Dendritic cell treated with granulocyte-macrophage colony-stimulating factor and Interleukin-4, amounts not matched to agents 40 ng/mL and 50 ng/mL, for 4 days (primary cell): ENCODE measurements around the gene ZC3H4.

Source experiments
- H3K27ac Mint-ChIP-seq: one replicate; pipeline ENCODE4 v1.8.0; 2022; ENCODE audit warnings: mild to moderate bottlenecking, mixed read lengths
- H3K27me3 Mint-ChIP-seq: one replicate; pipeline ENCODE4 v1.8.0; 2022; ENCODE audit warnings: mild to moderate bottlenecking, mixed read lengths
- H3K36me3 Mint-ChIP-seq: one replicate; pipeline ENCODE4 v1.8.0; 2022; ENCODE audit warnings: low read depth, mixed read lengths
- H3K4me1 Mint-ChIP-seq: one replicate; pipeline ENCODE4 v1.8.0; 2022; ENCODE audit warnings: low read depth, mixed read lengths
- H3K4me3 Mint-ChIP-seq: one replicate; pipeline ENCODE4 v1.8.0; 2022; ENCODE audit warnings: mild to moderate bottlenecking, moderate library complexity, mixed read lengths
- H3K9me3 Mint-ChIP-seq: one replicate; pipeline ENCODE4 v1.8.0; 2022; ENCODE audit warnings: mixed read lengths
- intact Hi-C: fragments of 100-400 bp; cut with micrococcal nuclease; formaldehyde crosslinking; loops from one replicate; pipeline ENCODE4 v1.15.0; 2022

ZC3H4 gene

DNA sequence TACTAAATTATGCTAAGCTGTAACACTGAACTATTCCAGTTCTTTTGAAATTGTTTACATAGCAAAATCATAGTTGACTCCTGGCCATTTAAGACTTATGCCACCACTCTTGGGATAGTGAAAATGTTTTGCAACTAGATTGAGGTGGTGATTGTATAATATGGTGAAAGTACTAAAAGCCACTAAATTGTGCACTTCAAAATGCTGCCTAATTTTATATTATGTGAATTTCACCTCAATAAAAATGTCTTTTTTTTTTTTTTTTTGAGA, 12.0 kb upstream of the ZC3H4 start:
- no peaks in the 10 kb centered on the region for H3K9me3 Mint-ChIP-seq
- H3K4me3 Mint-ChIP-seq, result no peak overlapping the region
- H3K27me3 Mint-ChIP-seq, result peaks cover 5% of the 10 kb centered on the region
- peaks cover 10% of the 10 kb centered on the region for H3K4me1 Mint-ChIP-seq
- H3K27ac Mint-ChIP-seq, result no peak overlapping the region
- intact Hi-C loops, result loop anchor here (1.0 to 5.0 kb wide), 2 partner anchors 46 to 88 kb away; no protein-coding TSS in a partner anchor
- H3K36me3 Mint-ChIP-seq, result peaks cover 2% of the 10 kb centered on the region

DNA sequence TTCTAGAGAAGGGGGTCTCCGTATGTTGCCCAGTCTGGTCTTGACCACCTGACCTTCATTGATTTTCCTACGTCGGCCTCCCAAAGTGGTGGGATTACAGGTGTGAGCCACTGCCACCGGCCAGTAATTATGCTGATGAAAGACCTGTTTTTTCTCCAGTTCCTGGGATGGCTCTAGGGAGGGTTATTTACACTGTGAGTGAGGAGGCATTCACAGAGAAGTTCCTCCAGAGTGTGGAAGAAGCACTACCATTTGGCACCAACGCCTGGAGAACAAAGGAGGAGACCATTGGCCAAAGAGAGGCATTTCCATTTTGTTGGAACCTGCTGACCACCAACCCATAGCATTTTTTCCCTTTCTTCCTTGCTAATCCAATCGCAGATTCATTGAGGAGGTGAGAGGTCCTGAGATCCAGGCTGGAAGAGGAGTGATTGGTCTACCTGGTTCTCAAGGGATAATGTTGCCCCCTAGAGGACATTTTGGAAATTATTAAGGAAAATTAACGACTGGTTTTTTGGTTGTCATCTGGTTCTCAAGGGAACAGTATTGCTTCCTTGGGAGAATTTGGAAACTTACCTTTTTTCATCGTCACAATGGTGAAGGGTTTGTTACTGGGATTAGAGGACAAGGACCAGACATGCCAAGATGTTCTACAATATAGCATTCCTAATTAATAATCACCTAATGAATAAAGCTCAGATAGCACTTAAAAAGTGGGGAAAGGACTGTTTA, 11.5 kb upstream of the ZC3H4 start:
- H3K36me3 Mint-ChIP-seq, result no peaks in the 10 kb centered on the region
- intact Hi-C loops, result loop anchor here (1.0 to 5.0 kb wide), 2 partner anchors 46 to 88 kb away; no protein-coding TSS in a partner anchor
- no peak overlapping the region for H3K27ac Mint-ChIP-seq
- peaks cover 5% of the 10 kb centered on the region for H3K4me1 Mint-ChIP-seq
- no peak overlapping the region for H3K4me3 Mint-ChIP-seq
- peaks cover 7% of the 10 kb centered on the region for H3K27me3 Mint-ChIP-seq
- no peaks in the 10 kb centered on the region for H3K9me3 Mint-ChIP-seq

DNA sequence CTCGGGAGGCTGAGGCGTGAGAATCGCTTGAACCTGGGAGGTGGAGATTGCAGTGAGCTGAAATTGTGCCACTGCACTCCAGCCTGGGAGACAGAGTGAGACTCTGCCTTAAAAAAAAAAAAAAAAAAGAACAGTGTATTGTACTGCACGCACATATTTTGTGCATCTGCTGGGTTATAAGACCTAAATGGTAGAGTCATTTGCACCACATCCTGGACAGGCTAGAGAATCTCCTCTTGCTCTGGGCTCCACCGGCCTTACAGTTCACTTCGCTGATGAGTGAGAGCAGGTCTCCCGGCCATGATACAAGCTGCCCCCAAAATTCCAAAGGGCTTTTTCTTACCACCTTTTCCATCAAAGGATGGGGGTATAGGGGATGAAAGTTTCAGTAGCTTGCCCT, 9.8 kb upstream of the ZC3H4 start:
- Mint-ChIP-seq H3K4me3 (no peak overlapping the region), H3K36me3 (no peaks in the 10 kb centered on the region), H3K9me3 (no peaks in the 10 kb centered on the region), H3K27ac (no peak overlapping the region), H3K4me1 (peaks cover 5% of the 10 kb centered on the region), H3K27me3 (peaks cover 7% of the 10 kb centered on the region)
- intact Hi-C loops, result no loop called here

GRCh38 chr19:47122359-47123335, 9.1 kb upstream of the ZC3H4 start:
- intact Hi-C loops, result no loop called here
- peaks cover 5% of the 10 kb centered on the region for H3K4me1 Mint-ChIP-seq
- no peaks in the 10 kb centered on the region for H3K9me3 Mint-ChIP-seq
- H3K4me3 Mint-ChIP-seq, result no peak overlapping the region
- H3K27me3 Mint-ChIP-seq, result peaks cover 12% of the 10 kb centered on the region
- no peak overlapping the region for H3K27ac Mint-ChIP-seq
- H3K36me3 Mint-ChIP-seq, result no peaks in the 10 kb centered on the region

- Mint-ChIP-seq H3K4me1 (peaks cover 5% of the 10 kb centered on the region), H3K36me3 (no peaks in the 10 kb centered on the region), H3K9me3 (no peaks in the 10 kb centered on the region), H3K4me3 (no peak overlapping the region), H3K27me3 (peaks cover 17% of the 10 kb centered on the region), H3K27ac (no peak overlapping the region)
- intact Hi-C loops, result no loop called here
Observed at GRCh38 chr19:47120470-47121067, 7.0 kb upstream of the ZC3H4 start.

GRCh38 chr19:47113850-47114651, 475 bp upstream of the ZC3H4 start:
- intact Hi-C loops, result loop anchor here (2.0 to 5.0 kb wide), 2 partner anchors 15 to 257 kb away; no protein-coding TSS in a partner anchor
- peaks cover 29% of the 10 kb centered on the region for H3K4me1 Mint-ChIP-seq
- no peaks in the 10 kb centered on the region for H3K9me3 Mint-ChIP-seq
- H3K4me3 Mint-ChIP-seq, result peak overlapping the region; percentile 99
- peak overlapping the region; percentile 100 for H3K27ac Mint-ChIP-seq
- peaks cover 41% of the 10 kb centered on the region for H3K36me3 Mint-ChIP-seq
- H3K27me3 Mint-ChIP-seq, result peaks cover 11% of the 10 kb centered on the region

DNA sequence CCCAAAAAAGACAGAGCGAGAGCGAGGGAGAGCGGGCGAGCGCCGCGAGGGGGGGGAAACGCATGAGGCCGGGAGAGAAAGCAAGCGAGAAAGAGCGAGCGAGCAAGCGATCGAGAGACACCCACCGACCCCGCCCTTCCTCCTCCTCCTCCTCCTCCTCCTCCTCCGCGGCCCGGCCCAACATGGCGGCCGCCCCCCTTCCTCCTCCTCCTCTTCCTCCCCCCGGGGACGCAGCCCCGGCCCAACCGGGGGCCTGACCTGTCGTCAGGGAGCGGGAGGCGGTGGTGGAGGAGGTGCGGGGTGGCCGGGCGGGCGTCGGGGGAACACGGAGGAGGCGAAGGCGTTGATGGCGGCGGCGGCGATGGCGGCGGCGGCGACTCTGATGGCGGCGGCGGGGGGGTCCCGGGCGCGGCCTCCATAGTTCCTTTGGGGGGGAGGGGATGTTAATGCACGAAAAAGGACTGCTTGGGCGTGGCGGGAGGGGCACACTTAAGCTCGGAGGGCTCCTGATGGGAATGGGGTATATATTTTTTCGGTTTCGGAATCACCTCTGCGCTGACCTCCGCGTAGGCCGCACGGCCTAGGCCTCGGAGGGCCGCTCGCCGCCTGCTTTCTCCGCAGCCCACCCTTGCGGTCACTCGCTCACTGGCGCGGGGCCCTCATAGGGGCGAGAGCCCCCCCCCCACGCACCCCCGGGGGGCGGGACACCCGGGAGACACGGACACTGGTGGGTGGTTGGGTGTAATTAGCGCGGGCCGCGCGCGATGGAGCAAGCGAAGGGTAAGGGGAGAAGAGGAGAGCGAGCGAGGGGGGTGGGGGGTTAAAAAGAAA, 1.2 kb downstream of the ZC3H4 start:
- Mint-ChIP-seq H3K4me1 (peaks cover 45% of the 10 kb centered on the region), H3K9me3 (no peaks in the 10 kb centered on the region), H3K36me3 (peaks cover 41% of the 10 kb centered on the region), H3K4me3 (peak overlapping the region; percentile 99), H3K27ac (peak overlapping the region; percentile 100), H3K27me3 (peaks cover 3% of the 10 kb centered on the region)
- intact Hi-C loops, result loop anchor here (2.0 to 5.0 kb wide), 2 partner anchors 14 to 255 kb away; no protein-coding TSS in a partner anchor

DNA sequence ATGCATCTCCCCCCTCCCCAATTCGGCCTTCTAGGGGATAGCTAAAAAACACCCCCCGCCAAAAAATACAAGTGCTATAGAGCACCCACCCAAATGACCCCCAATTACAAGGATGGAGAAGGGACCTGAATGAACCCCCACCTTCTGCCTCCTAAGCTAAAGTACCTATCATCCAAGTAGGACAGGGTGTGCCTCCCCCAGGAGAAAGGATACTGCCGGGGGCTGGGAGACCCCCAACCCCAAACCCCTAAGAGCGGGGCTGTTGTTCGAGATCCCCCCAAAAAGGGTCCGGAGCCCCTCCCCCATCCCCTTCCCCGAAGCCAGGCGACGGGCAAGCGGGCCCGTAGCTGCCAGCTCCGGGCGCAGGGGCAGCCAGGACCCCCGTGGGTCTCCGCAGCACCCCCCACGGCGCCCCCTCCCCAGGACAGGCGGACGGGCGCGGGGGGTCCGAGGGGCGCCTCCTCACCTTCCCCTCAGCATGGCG, 1.9 kb downstream of the ZC3H4 start:
- Mint-ChIP-seq H3K4me1 (peaks cover 52% of the 10 kb centered on the region), H3K27ac (peak overlapping the region; percentile 100), H3K9me3 (no peaks in the 10 kb centered on the region), H3K4me3 (peak overlapping the region; percentile 99), H3K36me3 (peaks cover 41% of the 10 kb centered on the region), H3K27me3 (no peaks in the 10 kb centered on the region)
- intact Hi-C loops, result loop anchor here (2.0 to 5.0 kb wide), 2 partner anchors 13 to 254 kb away; no protein-coding TSS in a partner anchor

DNA sequence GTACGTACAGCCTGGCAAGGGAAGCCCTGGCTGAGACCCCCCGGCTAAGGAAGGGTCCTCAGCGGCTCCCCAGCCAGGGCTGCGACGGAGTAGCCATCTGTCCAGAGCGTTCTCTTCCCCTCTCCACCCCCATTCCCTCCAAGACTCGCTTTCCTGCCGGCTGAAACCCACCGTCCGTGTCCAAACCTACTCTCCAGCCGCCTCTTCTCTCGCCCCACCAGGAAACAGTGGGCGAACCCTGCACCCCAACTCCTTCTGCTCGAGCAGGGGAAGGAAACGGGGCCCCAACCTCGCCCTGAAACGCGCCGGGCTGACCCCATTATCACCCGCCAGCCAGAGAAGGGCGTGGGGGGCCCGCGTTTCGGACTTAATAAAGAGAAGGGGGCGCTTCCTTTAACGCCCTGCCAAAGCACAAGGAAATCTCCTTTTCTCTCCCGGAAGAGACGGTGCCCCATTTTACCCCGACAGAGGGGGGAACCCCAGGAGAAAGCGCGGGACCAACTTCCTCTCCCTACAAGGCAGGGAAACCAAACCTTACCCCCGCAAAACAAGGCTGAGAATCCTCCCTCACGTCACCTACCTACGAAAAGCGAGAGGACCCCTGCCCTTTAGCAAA, 2.5 kb downstream of the ZC3H4 start:
- Mint-ChIP-seq H3K27ac (peak overlapping the region; percentile 100), H3K36me3 (peaks cover 41% of the 10 kb centered on the region), H3K9me3 (no peaks in the 10 kb centered on the region), H3K27me3 (no peaks in the 10 kb centered on the region), H3K4me3 (peak overlapping the region; percentile 99), H3K4me1 (peaks cover 56% of the 10 kb centered on the region)
- intact Hi-C loops, result loop anchor here (5.0 kb wide), 1 partner anchor 254 kb away; no protein-coding TSS in a partner anchor

- Mint-ChIP-seq H3K4me1 (peaks cover 61% of the 10 kb centered on the region), H3K27ac (peak overlapping the region; percentile 100), H3K4me3 (peak overlapping the region; percentile 99), H3K27me3 (no peaks in the 10 kb centered on the region), H3K36me3 (peaks cover 46% of the 10 kb centered on the region), H3K9me3 (no peaks in the 10 kb centered on the region)
- intact Hi-C loops, result loop anchor here (5.0 kb wide), 1 partner anchor 253 kb away; no protein-coding TSS in a partner anchor
Observed at GRCh38 chr19:47110521-47111005, 3.0 kb downstream of the ZC3H4 start.

GRCh38 chr19:47109541-47110375, 3.8 kb downstream of the ZC3H4 start:
- H3K36me3 Mint-ChIP-seq, result peaks cover 54% of the 10 kb centered on the region
- H3K9me3 Mint-ChIP-seq, result no peaks in the 10 kb centered on the region
- peak overlapping the region; percentile 99 for H3K4me3 Mint-ChIP-seq
- H3K4me1 Mint-ChIP-seq, result peaks cover 68% of the 10 kb centered on the region
- peak overlapping the region; percentile 100 for H3K27ac Mint-ChIP-seq
- H3K27me3 Mint-ChIP-seq, result no peaks in the 10 kb centered on the region
- intact Hi-C loops, result loop anchor here (5.0 kb wide), 1 partner anchor 252 kb away; no protein-coding TSS in a partner anchor
